Measurements from ENCODE around the gene ARHGEF35. TPM values are rescaled to one million over a fixed set of nuclear protein-coding genes. Genes with fewer than 3 reads are reported as not detected.
"Not testable (repeated sequence)": the region's sequence is repeated elsewhere in the genome, so short reads cannot be mapped to it uniquely, and the experiment has no call there.

The ARHGEF35 gene
- total RNA-seq (1 to 10 TPM in 3 of 9 donors, under 1 TPM in 4, not detected in 2; 0.27 to 4.2 (median 0.60) TPM), polyA plus RNA-seq (under 1 TPM; 0.47 to 0.95 TPM)
- long read RNA-seq, donor 1, partial matches to known transcripts = 0 of 2 reads
- long read RNA-seq, donor 1, other reads (novel, unspliced or antisense) = 0 of 2 reads
- long read RNA-seq, donor 2, partial matches to known transcripts = 0 of 1 reads
- long read RNA-seq, donor 2, other reads (novel, unspliced or antisense) = 0 of 1 reads
- long read RNA-seq, donor 3 = 0 reads

GRCh38 chr7:144195212-144195872 is at the start of gene ARHGEF35:
Gene ARHGEF35 (minus strand): TSS chr7:144195833. CDS start chr7:144188383, 7,450 bp downstream.
- H3K27ac ChIP-seq; H3K36me3 ChIP-seq; H3K27me3 ChIP-seq; H3K4me1 ChIP-seq; intact Hi-C loops (cut with DNase I); DNase-seq; H3K9me3 ChIP-seq: not testable (repeated sequence)
- ATAC-seq = peak; percentile 32 to 79 (median 75)
- peak within 1 kb of the TSS in 3 of 12 donors; percentile 28 to 32 (median 29) for H3K4me3 ChIP-seq
- 0% methylated on average over 10 to 15 of the region's 51 CpGs; no CpG with 5 or more reads in 2 of the 4 donors for WGBS, 4 donors

GRCh38 chr7:144245372-144245771 is 49.7 kb upstream of the ARHGEF35 start:
- H3K27ac ChIP-seq; H3K4me1 ChIP-seq; H3K9me3 ChIP-seq; DNase-seq; H3K27me3 ChIP-seq; intact Hi-C loops (cut with DNase I); H3K4me3 ChIP-seq; ATAC-seq; H3K36me3 ChIP-seq: not testable (repeated sequence)
- no CpG with 5 or more reads among the region's 2 CpGs for WGBS, 4 donors

GRCh38 chr7:144239365-144239764 is 43.7 kb upstream of the ARHGEF35 start, which contains the start of gene OR2A42:
Gene OR2A42 (minus strand): TSS chr7:144239605. CDS start chr7:144232843, 6,762 bp downstream.
- H3K4me1 ChIP-seq; H3K9me3 ChIP-seq; intact Hi-C loops (cut with DNase I); H3K27ac ChIP-seq; H3K4me3 ChIP-seq; H3K27me3 ChIP-seq; DNase-seq; H3K36me3 ChIP-seq; ATAC-seq: not testable (repeated sequence)
- WGBS, 4 donors = 90 to 100% (median 96%) methylated on average over 1 of the region's 2 CpGs

GRCh38 chr7:144238530-144239082 is 43.0 kb upstream of the ARHGEF35 start:
- H3K27me3 ChIP-seq; H3K27ac ChIP-seq; H3K4me1 ChIP-seq; H3K36me3 ChIP-seq; ATAC-seq; intact Hi-C loops (cut with DNase I); H3K9me3 ChIP-seq; H3K4me3 ChIP-seq; DNase-seq: not testable (repeated sequence)
- WGBS, 4 donors = 80 to 89% (median 85%) methylated on average over 2 of the region's 2 CpGs

- intact Hi-C loops (cut with DNase I); DNase-seq; H3K4me1 ChIP-seq; ATAC-seq; H3K4me3 ChIP-seq; H3K27ac ChIP-seq; H3K9me3 ChIP-seq; H3K27me3 ChIP-seq; H3K36me3 ChIP-seq: not testable (repeated sequence)
- WGBS, 4 donors = 80 to 89% (median 88%) methylated on average over 1 of the region's 1 CpG
Measured at GRCh38 chr7:144233039-144233438, 37.4 kb upstream of the ARHGEF35 start.

- intact Hi-C loops (cut with DNase I) = not testable (repeated sequence)
Measured at GRCh38 chr7:144231027-144231426, 35.4 kb upstream of the ARHGEF35 start.

GRCh38 chr7:144228810-144229209 is 33.2 kb upstream of the ARHGEF35 start:
- H3K4me3 ChIP-seq; H3K27ac ChIP-seq; ATAC-seq; intact Hi-C loops (cut with DNase I); H3K36me3 ChIP-seq; H3K9me3 ChIP-seq; DNase-seq; H3K27me3 ChIP-seq; H3K4me1 ChIP-seq: not testable (repeated sequence)
- WGBS, 4 donors = 92 to 97% (median 94%) methylated on average over 1 of the region's 3 CpGs

More at GRCh38 chr7:144231027-144231426, 35.4 kb upstream of the ARHGEF35 start:
- not testable (repeated sequence) for H3K27me3 ChIP-seq, H3K4me3 ChIP-seq, H3K27ac ChIP-seq, ATAC-seq, H3K9me3 ChIP-seq, H3K4me1 ChIP-seq, H3K36me3 ChIP-seq, DNase-seq
- no CpG with 5 or more reads among the region's 2 CpGs for WGBS, 4 donors

- H3K27ac ChIP-seq; intact Hi-C loops (cut with DNase I); H3K4me3 ChIP-seq; DNase-seq; H3K4me1 ChIP-seq; ATAC-seq; H3K9me3 ChIP-seq; H3K36me3 ChIP-seq; H3K27me3 ChIP-seq: not testable (repeated sequence)
- 74 to 83% (median 78%) methylated on average over 3 of the region's 4 CpGs for WGBS, 4 donors
Measured at GRCh38 chr7:144226866-144227265, 31.2 kb upstream of the ARHGEF35 start.

- ATAC-seq; H3K36me3 ChIP-seq; intact Hi-C loops (cut with DNase I); DNase-seq; H3K4me3 ChIP-seq; H3K4me1 ChIP-seq; H3K9me3 ChIP-seq; H3K27me3 ChIP-seq; H3K27ac ChIP-seq: not testable (repeated sequence)
Measured at GRCh38 chr7:144223675-144224074, 28.0 kb upstream of the ARHGEF35 start.

- intact Hi-C loops (cut with DNase I); H3K9me3 ChIP-seq; H3K27me3 ChIP-seq; ATAC-seq; H3K4me1 ChIP-seq; H3K36me3 ChIP-seq; H3K4me3 ChIP-seq; DNase-seq; H3K27ac ChIP-seq: not testable (repeated sequence)
Measured at GRCh38 chr7:144220531-144220930, 24.9 kb upstream of the ARHGEF35 start.

GRCh38 chr7:144219149-144219548 is 23.5 kb upstream of the ARHGEF35 start:
- DNase-seq; H3K27me3 ChIP-seq; H3K4me1 ChIP-seq; H3K9me3 ChIP-seq; H3K27ac ChIP-seq; ATAC-seq; intact Hi-C loops (cut with DNase I); H3K4me3 ChIP-seq; H3K36me3 ChIP-seq: not testable (repeated sequence)
- WGBS, 4 donors = no CpG with 5 or more reads among the region's 4 CpGs
